Activated CD4-positive, alpha-beta T cell treated with anti-CD3 and anti-CD28 coated beads for 24 hours (primary cell): ENCODE measurements around the gene CXCL5.
"Not testable (repeated sequence)": the region's sequence is repeated elsewhere in the genome, so short reads cannot be mapped to it uniquely, and the experiment has no call there.

ENCODE experiments used
- DNase-seq, 2 donors: peaks; one replicate each; pipeline ENCODE4 v3.0.0-alpha.2; 2020; ENCODE audit warnings: low read depth in 2 of 2

CXCL5 gene

GRCh38 chr4:73970945-73971344 lies 27.5 kb downstream of the CXCL5 start:
- DNase-seq, result no peak

GRCh38 chr4:73970011-73970410 lies 28.5 kb downstream of the CXCL5 start:
- DNase-seq, result no peak

GRCh38 chr4:73967866-73968265 lies 30.6 kb downstream of the CXCL5 start:
- no peak for DNase-seq

- no peak for DNase-seq
Measured at GRCh38 chr4:73964862-73965611, 33.4 kb downstream of the CXCL5 start.

GRCh38 chr4:73962724-73963123 lies 35.8 kb downstream of the CXCL5 start:
- no peak for DNase-seq

- DNase-seq, result not testable (repeated sequence)
Measured at GRCh38 chr4:73959041-73959440, 39.4 kb downstream of the CXCL5 start.

GRCh38 chr4:73952352-73952751 lies 46.1 kb downstream of the CXCL5 start:
- no peak for DNase-seq

- DNase-seq, result not testable (repeated sequence)
Measured at GRCh38 chr4:73950376-73950920, 48.0 kb downstream of the CXCL5 start.

GRCh38 chr4:73948990-73949706 lies 49.3 kb downstream of the CXCL5 start:
- DNase-seq, result no peak

- DNase-seq, result no peak
Measured at GRCh38 chr4:73948291-73948690, 50.2 kb downstream of the CXCL5 start.

- DNase-seq, result no peak
Measured at GRCh38 chr4:73947239-73947985, 51.1 kb downstream of the CXCL5 start.

- DNase-seq, result no peak
Measured at GRCh38 chr4:73945674-73946449, 52.6 kb downstream of the CXCL5 start.
